ENCODE results near the gene CACNA1G.

Gene CACNA1G

GRCh38 chr17:50618300-50618699 lies 57.8 kb downstream of the CACNA1G start:
- DNase-seq, result no peak

- no peak for DNase-seq
These were observed 58.4 kb downstream of the CACNA1G start for GRCh38 chr17:50618941-50619340.

- DNase-seq, result no peak
These were observed 59.0 kb downstream of the CACNA1G start for GRCh38 chr17:50619489-50619888.

GRCh38 chr17:50620237-50620636 lies 59.7 kb downstream of the CACNA1G start:
- DNase-seq, result no peak

GRCh38 chr17:50620858-50621257 lies 60.3 kb downstream of the CACNA1G start:
- DNase-seq, result no peak

- no peak for DNase-seq
These were observed 61.1 kb downstream of the CACNA1G start for GRCh38 chr17:50621574-50622031.

GRCh38 chr17:50624321-50624934 lies 63.9 kb downstream of the CACNA1G start:
- no peak for DNase-seq

GRCh38 chr17:50625032-50625871 lies 64.7 kb downstream of the CACNA1G start:
- no peak for DNase-seq

GRCh38 chr17:50626037-50626574 lies 65.6 kb downstream of the CACNA1G start:
- DNase-seq, result peak; percentile 85

GRCh38 chr17:50627036-50627781 lies 66.7 kb downstream of the CACNA1G start:
- no peak for DNase-seq

GRCh38 chr17:50627782-50628601 lies 67.5 kb downstream of the CACNA1G start:
- DNase-seq, result no peak

GRCh38 chr17:50629902-50630301 lies 69.4 kb downstream of the CACNA1G start:
- DNase-seq, result no peak

GRCh38 chr17:50630524-50631194 lies 70.1 kb downstream of the CACNA1G start:
- DNase-seq, result peak; percentile 85

GRCh38 chr17:50631195-50631907 lies 70.8 kb downstream of the CACNA1G start:
- no peak for DNase-seq

GRCh38 chr17:50631908-50632571 lies 71.5 kb downstream of the CACNA1G start:
- DNase-seq, result no peak

- DNase-seq, result no peak
These were observed 72.1 kb downstream of the CACNA1G start for GRCh38 chr17:50632637-50633036.

GRCh38 chr17:50633683-50634082 lies 73.2 kb downstream of the CACNA1G start:
- DNase-seq, result no peak

- DNase-seq, result no peak
These were observed 73.9 kb downstream of the CACNA1G start, which contains the start of gene ABCC3 for GRCh38 chr17:50634224-50634914. Gene ABCC3, plus strand, starts transcription at chr17:50634881. Its CDS starts 56 bp downstream, at chr17:50634937.

GRCh38 chr17:50634915-50635731 lies 74.6 kb downstream of the CACNA1G start:
- no peak for DNase-seq

Measured in activated effector memory CD4-positive, alpha-beta T cell treated with anti-CD3 and anti-CD28 coated beads, Interleukin-2, amount 50 U/mL, for 16 hours (primary cell).